ENCODE measurements around the gene TOM1. TPM values are rescaled to one million over a fixed set of nuclear protein-coding genes. Genes with fewer than 3 reads are reported as not detected.

The TOM1 gene
- total and polyA plus RNA-seq, 2 of the 13 experiments (the other 11 are each of a cell fraction or from before 2014, with no cell fraction given), result 30.8 to 87.3 TPM

GRCh38 chr22:35301372-35301874 is 1.7 kb downstream of the TOM1 start:
- Histone ChIP-seq H3K27ac (ENCODE audit: extremely low read length, insufficient read depth, low read length) (peak overlapping the region; percentile 91), H3K4me3 (replicated peaks in 1 of 3; ENCODE audit: insufficient read depth in 1 of 3, low read depth in 2 of 3, low read length in 3 of 3) (peak overlapping the region; percentile 73 to 90 (median 76)), H3K9me3 (ENCODE audit: low read length) (no peaks in the 10 kb centered on the region), H2AFZ (ENCODE audit: low read length) (no peak overlapping the region), H3K27me3 (ENCODE audit: control insufficient read depth in 1 of 2, insufficient read depth in 2 of 2, low read length in 2 of 2) (no peaks in the 10 kb centered on the region; a peak in 1 of 5 replicates), H3K36me3 (replicated peaks in 1 of 2; ENCODE audit: control insufficient read depth in 1 of 2, insufficient read depth in 2 of 2, low read length in 2 of 2) (peaks cover 2 to 16% of the 10 kb centered on the region in 2 experiments; a peak in 2 of 5 replicates), H3K9ac (ENCODE audit: insufficient read depth, low read depth, low read length) (peak overlapping the region; percentile 94), H3K4me2 (ENCODE audit: low read depth, low read length) (peak overlapping the region; percentile 88), H3K79me2 (ENCODE audit: insufficient read depth, low read length) (peaks cover 34% of the 10 kb centered on the region), H3K4me1 (ENCODE audit: insufficient read depth, low read length) (peaks cover 46% of the 10 kb centered on the region), H4K20me1 (ENCODE audit: insufficient read depth, low read length) (no peaks in the 10 kb centered on the region; the same call in 1 of the 2 replicates)
- POLR2A ChIA-PET, result interaction anchor here (0.6 to 4.6 kb wide), 6 partner anchors 10 to 728 kb away, joined by 3 to 126 read pairs (median 8); partner anchors contain the start of genes HMGXB4 and RBFOX2
- DNase-seq (ENCODE audit: low spot score), result peak; percentile 93
- in situ Hi-C loops (cut with HindIII; ENCODE audit: extremely low pct_ligation_motif_present, low pct_unique_long_range_greater_than_20kb) (no loop called here), intact Hi-C loops (cut with micrococcal nuclease; ENCODE audit: unreplicated experiment) (loop anchor here (1.0 kb wide), 2 partner anchors 11 to 27 kb away; no protein-coding TSS in a partner anchor)
- no TSS peak for BruUV-seq (replicated peaks)
- 2% methylated on average over 17 of the region's 17 CpGs for WGBS (ENCODE audit: low lambda C conversion rate)
- ATAC-seq, result peak; percentile 25; the same call in 2 of the 3 replicates
- CTCF ChIA-PET (ENCODE audit: low intra/inter-chr PET ratio, low total read pairs), result no interaction called here
- FAIRE-seq, result peak; percentile 84
- TF ChIP-seq MEF2D (CRISPR knock-in tag; IDR thresholded peaks at IDR 0.05) (0 out of 2 replicates have a peak, but pooled peaks have one; percentile 22), RNF2 (conservative IDR thresholded peaks at IDR 0.05; ENCODE audit: low read depth) (no peak), ZNF275 (CRISPR knock-in tag; IDR thresholded peaks at IDR 0.05; ENCODE audit: borderline replicate concordance) (no peak), KLF13 (CRISPR knock-in tag; IDR thresholded peaks at IDR 0.05) (no peak), MAX (IDR thresholded peaks at IDR 0.05) (peak; percentile 19; the same call in 1 of the 2 replicates), MLX (CRISPR knock-in tag; IDR thresholded peaks at IDR 0.05) (peak; percentile 62; the same call in 1 of the 2 replicates), HNRNPLL (IDR thresholded peaks at IDR 0.05; ENCODE audit: low read depth, low read length, poor library complexity, severe bottlenecking) (no peak), AGO2 (optimal IDR thresholded peaks at IDR 0.05; ENCODE audit: low read depth, low read length) (no peak), THAP11 (CRISPR knock-in tag; IDR thresholded peaks at IDR 0.05) (peak; percentile 67), ZNF362 (CRISPR knock-in tag; IDR thresholded peaks at IDR 0.05; ENCODE audit: borderline replicate concordance) (no peak), SNAPC4 (CRISPR knock-in tag; IDR thresholded peaks at IDR 0.05) (no peak), CEBPG (CRISPR knock-in tag; IDR thresholded peaks at IDR 0.05) (peak; percentile 97), MZF1 (CRISPR knock-in tag; IDR thresholded peaks at IDR 0.05; ENCODE audit: borderline replicate concordance) (no peak)
